ENCODE results near the gene PFN1.

PFN1 gene

DNA sequence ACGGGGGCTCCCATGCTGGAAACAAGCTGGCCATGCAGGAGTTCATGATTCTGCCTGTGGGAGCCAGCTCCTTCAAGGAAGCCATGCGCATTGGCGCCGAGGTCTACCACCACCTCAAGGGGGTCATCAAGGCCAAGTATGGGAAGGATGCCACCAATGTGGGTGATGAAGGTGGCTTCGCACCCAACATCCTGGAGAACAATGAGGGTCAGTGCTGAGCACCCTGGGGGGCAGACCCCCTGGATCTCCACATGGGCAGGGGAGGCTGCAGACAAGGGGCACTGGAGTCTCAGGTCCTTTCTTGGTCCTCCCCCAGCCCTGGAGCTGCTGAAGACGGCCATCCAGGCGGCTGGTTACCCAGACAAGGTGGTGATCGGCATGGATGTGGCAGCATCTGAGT, 6.8 kb upstream of the PFN1 start:
- Histone ChIP-seq H3K27me3 (ENCODE audit: insufficient read depth, low read depth, severe bottlenecking) (no peaks in the 10 kb centered on the region), H3K27ac (no peak overlapping the region)
- TF ChIP-seq, protein P1, sequence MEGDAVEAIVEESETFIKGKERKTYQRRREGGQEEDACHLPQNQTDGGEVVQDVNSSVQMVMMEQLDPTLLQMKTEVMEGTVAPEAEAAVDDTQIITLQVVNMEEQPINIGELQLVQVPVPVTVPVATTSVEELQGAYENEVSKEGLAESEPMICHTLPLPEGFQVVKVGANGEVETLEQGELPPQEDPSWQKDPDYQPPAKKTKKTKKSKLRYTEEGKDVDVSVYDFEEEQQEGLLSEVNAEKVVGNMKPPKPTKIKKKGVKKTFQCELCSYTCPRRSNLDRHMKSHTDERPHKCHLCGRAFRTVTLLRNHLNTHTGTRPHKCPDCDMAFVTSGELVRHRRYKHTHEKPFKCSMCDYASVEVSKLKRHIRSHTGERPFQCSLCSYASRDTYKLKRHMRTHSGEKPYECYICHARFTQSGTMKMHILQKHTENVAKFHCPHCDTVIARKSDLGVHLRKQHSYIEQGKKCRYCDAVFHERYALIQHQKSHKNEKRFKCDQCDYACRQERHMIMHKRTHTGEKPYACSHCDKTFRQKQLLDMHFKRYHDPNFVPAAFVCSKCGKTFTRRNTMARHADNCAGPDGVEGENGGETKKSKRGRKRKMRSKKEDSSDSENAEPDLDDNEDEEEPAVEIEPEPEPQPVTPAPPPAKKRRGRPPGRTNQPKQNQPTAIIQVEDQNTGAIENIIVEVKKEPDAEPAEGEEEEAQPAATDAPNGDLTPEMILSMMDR (IDR thresholded peaks at IDR 0.05; ENCODE audit: low read depth, low read length) = no peak

DNA sequence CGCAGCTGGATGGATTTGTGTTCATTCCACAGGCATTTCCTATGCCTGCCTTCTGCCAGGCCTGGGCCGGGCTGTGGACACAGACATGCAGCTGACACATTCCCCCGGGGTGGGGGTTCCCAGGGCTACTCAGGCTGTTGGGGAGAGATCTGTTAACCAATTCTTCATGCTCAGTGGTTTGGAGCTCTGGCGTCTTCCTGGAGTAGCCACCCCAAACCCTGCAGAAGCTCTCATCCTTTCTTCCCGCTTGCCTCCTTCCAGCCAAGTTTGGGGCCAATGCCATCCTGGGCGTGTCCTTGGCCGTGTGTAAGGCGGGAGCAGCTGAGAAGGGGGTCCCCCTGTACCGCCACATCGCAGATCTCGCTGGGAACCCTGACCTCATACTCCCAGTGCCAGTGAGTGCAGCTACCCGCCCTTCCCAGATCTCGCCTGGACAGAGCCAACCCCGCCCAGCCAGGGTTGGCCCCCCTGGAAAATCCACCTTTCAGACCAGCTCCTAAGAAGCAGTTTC, 5.2 kb upstream of the PFN1 start:
- H3K27ac ChIP-seq = no peak overlapping the region
- H3K4me3 ChIP-seq (ENCODE audit: low read depth, low read length) = no peak overlapping the region
- no peak for DNase-seq
- H3K9me3 ChIP-seq (ENCODE audit: severe bottlenecking) = no peaks in the 10 kb centered on the region
- peaks cover 12% of the 10 kb centered on the region for H3K36me3 ChIP-seq
- no peaks in the 10 kb centered on the region for H3K27me3 ChIP-seq (ENCODE audit: insufficient read depth, low read depth, severe bottlenecking)
- TF ChIP-seq, protein P1 (IDR thresholded peaks at IDR 0.05; ENCODE audit: low read depth, low read length) = no peak

More for the DNA sequence above, 6.8 kb upstream of the PFN1 start:
- no peak for DNase-seq
- Histone ChIP-seq H3K4me3 (ENCODE audit: low read depth, low read length) (no peak overlapping the region), H3K36me3 (peaks cover 17% of the 10 kb centered on the region), H3K9me3 (ENCODE audit: severe bottlenecking) (no peaks in the 10 kb centered on the region)

DNA sequence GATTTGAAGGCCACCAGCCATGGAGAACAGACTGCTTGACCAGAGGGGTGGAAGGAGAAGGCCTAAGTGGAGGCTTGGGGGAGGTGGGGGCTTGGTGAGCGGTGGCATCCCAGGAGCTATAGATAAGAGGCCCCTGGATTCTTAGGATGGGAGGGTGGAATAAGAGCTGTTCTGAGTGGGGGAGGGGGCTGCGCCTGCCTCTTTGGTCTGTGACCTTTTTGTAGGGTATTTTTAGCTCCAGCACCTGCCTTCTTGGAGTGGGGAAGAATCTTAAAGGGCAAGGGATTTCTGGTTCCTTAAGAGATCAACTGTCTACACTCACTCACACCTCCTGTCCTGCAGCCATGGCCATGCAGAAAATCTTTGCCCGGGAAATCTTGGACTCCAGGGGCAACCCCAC, 3.2 kb upstream of the PFN1 start:
- peak; percentile 39 for DNase-seq
- H3K36me3 ChIP-seq = peaks cover 26% of the 10 kb centered on the region
- H3K9me3 ChIP-seq (ENCODE audit: severe bottlenecking) = no peaks in the 10 kb centered on the region
- TF ChIP-seq, protein P1 (IDR thresholded peaks at IDR 0.05; ENCODE audit: low read depth, low read length) = no peak
- no peaks in the 10 kb centered on the region for H3K27me3 ChIP-seq (ENCODE audit: insufficient read depth, low read depth, severe bottlenecking)
- peak overlapping the region; percentile 95 for H3K27ac ChIP-seq
- peak overlapping the region; percentile 62 for H3K4me3 ChIP-seq (ENCODE audit: low read depth, low read length)

DNA sequence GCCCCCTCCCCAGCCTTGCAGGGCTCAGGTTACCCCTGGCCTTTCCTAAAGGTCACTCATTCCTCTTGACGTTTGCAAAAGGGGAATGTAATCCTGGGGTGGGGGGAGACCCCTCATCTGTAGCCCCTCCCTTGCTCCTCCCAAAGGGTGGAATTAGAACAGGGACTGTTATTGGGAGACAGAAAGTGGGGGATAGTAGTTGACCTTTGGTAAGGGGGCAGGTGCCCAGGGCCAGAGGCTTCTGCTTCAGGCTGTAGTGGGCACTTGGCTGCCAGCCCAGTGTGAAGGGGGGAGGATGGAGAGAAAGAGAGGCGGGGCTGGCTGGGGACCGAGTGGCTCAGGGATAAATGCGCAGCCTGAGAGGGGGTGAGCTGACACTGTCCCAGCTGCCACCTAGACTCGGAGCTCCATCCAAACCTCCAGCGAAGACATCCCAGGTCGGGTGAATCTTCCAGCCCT, 2.4 kb upstream of the PFN1 start, which contains the start of gene ENO3:
ENO3 (plus strand) TSS at position 374 of the 459 bp plus-strand sequence. CDS start 711 bp downstream, outside the sequence.
- peak within 1 kb of the TSS; percentile 62 for H3K4me3 ChIP-seq (ENCODE audit: low read depth, low read length)
- DNase-seq = peak; percentile 78
- H3K36me3 ChIP-seq = peaks cover 33% of the 10 kb centered on the region
- no peaks in the 10 kb centered on the region for H3K9me3 ChIP-seq (ENCODE audit: severe bottlenecking)
- no peaks in the 10 kb centered on the region for H3K27me3 ChIP-seq (ENCODE audit: insufficient read depth, low read depth, severe bottlenecking)
- TF ChIP-seq, protein P1 (IDR thresholded peaks at IDR 0.05; ENCODE audit: low read depth, low read length) = no peak
- peak within 1 kb of the TSS; percentile 95 for H3K27ac ChIP-seq

DNA sequence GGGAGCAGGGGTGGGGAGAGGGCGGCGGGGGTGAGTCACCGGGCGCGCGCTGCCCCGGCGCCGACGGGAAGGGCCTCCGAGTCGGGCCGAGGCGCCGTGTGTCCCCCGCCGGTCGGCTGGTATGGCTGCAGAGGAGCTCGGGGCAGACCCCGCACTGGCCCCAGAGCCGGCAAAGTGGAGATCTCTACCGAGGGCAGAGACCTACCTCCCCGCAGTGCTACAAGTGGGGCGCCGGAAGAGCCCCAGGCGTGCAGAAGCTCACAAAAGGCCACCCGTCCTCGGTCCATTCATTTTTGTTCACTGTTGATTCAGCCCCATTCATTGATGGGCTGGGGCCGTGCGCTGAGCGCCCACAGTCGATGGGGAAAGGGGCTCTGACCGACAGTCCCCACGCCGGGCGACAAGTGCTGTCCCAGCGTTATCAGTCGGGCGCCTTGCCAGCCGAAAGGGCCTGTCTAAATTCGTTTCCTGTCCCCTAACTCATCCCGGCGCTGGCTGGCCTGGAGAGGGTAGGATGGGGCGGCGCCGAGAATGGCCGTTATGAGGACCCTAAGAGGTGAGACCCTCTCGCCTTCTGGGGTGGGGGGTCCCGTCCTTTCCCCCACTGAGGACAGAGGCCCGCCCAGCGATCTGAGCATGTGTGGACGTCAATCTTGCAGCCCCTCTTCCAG, 1.9 kb upstream of the PFN1 start:
- TF ChIP-seq, protein P1 (IDR thresholded peaks at IDR 0.05; ENCODE audit: low read depth, low read length) = no peak
- H3K9me3 ChIP-seq (ENCODE audit: severe bottlenecking) = no peaks in the 10 kb centered on the region
- H3K27ac ChIP-seq = peak overlapping the region; percentile 95
- H3K4me3 ChIP-seq (ENCODE audit: low read depth, low read length) = peak overlapping the region; percentile 62
- H3K36me3 ChIP-seq = peaks cover 36% of the 10 kb centered on the region
- DNase-seq = no peak
- no peaks in the 10 kb centered on the region for H3K27me3 ChIP-seq (ENCODE audit: insufficient read depth, low read depth, severe bottlenecking)
